Measurements from ENCODE around the gene PTDSS2.
"Not testable (repeated sequence)": the region's sequence is repeated elsewhere in the genome, so short reads cannot be mapped to it uniquely, and the experiment has no call there.

The PTDSS2 gene

GRCh38 chr11:433111-433510 is 17.0 kb upstream of the PTDSS2 start:
- no peak for TF ChIP-seq CTCF (conservative IDR thresholded peaks at IDR 0.05; ENCODE audit: low read length)
- no peak for TF ChIP-seq EZH2phosphoT487 (IDR thresholded peaks at IDR 0.05; ENCODE audit: borderline replicate concordance)
- H2AFZ ChIP-seq (ENCODE audit: low read length): no peak overlapping the region

GRCh38 chr11:433641-434040 is 16.4 kb upstream of the PTDSS2 start:
- Histone ChIP-seq H3K79me2 (ENCODE audit: insufficient read depth, low read length) (no peaks in the 10 kb centered on the region), H3K4me2 (ENCODE audit: low read depth, low read length, poor library complexity, severe bottlenecking) (no peak overlapping the region), H3F3A (ENCODE audit: low read depth) (no peaks in the 10 kb centered on the region), H2AFZ (ENCODE audit: low read length) (no peak overlapping the region), H3K4me3 (ENCODE audit: low read length, poor library complexity, severe bottlenecking) (no peak overlapping the region), H3K9me3 (ENCODE audit: insufficient read depth, low read depth, low read length) (no peaks in the 10 kb centered on the region), H4K20me1 (ENCODE audit: insufficient read depth, low read length, poor library complexity, severe bottlenecking) (no peaks in the 10 kb centered on the region), H3K9me2 (replicated peaks; ENCODE audit: low read depth, low read length) (no peaks in the 10 kb centered on the region), H3K9ac (ENCODE audit: low read depth, low read length, poor library complexity, severe bottlenecking) (no peak overlapping the region), H3K4me1 (ENCODE audit: insufficient read depth, low read length, poor library complexity, severe bottlenecking) (no peaks in the 10 kb centered on the region), H3K27me3 (ENCODE audit: insufficient read depth, low read length, poor library complexity, severe bottlenecking) (no peaks in the 10 kb centered on the region), H3K36me3 (ENCODE audit: insufficient read depth, low read length) (no peaks in the 10 kb centered on the region)
- TF ChIP-seq EZH2phosphoT487 (IDR thresholded peaks at IDR 0.05; ENCODE audit: borderline replicate concordance): no peak
- TF ChIP-seq CTCF (conservative IDR thresholded peaks at IDR 0.05; ENCODE audit: low read length): no peak

More at GRCh38 chr11:433111-433510, 17.0 kb upstream of the PTDSS2 start:
- Histone ChIP-seq H3K79me2 (ENCODE audit: insufficient read depth, low read length) (no peaks in the 10 kb centered on the region), H3F3A (ENCODE audit: low read depth) (no peaks in the 10 kb centered on the region), H3K9me3 (ENCODE audit: insufficient read depth, low read depth, low read length) (no peaks in the 10 kb centered on the region), H3K36me3 (ENCODE audit: insufficient read depth, low read length) (no peaks in the 10 kb centered on the region), H3K27me3 (ENCODE audit: insufficient read depth, low read length, poor library complexity, severe bottlenecking) (no peaks in the 10 kb centered on the region), H3K4me3 (ENCODE audit: low read length, poor library complexity, severe bottlenecking) (no peak overlapping the region), H3K4me1 (ENCODE audit: insufficient read depth, low read length, poor library complexity, severe bottlenecking) (no peaks in the 10 kb centered on the region), H4K20me1 (ENCODE audit: insufficient read depth, low read length, poor library complexity, severe bottlenecking) (no peaks in the 10 kb centered on the region), H3K9me2 (replicated peaks; ENCODE audit: low read depth, low read length) (no peaks in the 10 kb centered on the region), H3K4me2 (ENCODE audit: low read depth, low read length, poor library complexity, severe bottlenecking) (no peak overlapping the region), H3K9ac (ENCODE audit: low read depth, low read length, poor library complexity, severe bottlenecking) (no peak overlapping the region)

- H3K4me2 ChIP-seq (ENCODE audit: low read depth, low read length, poor library complexity, severe bottlenecking): no peak overlapping the region
- TF ChIP-seq CTCF (conservative IDR thresholded peaks at IDR 0.05; ENCODE audit: low read length): no peak
- TF ChIP-seq EZH2phosphoT487 (IDR thresholded peaks at IDR 0.05; ENCODE audit: borderline replicate concordance): no peak
- H4K20me1 ChIP-seq (ENCODE audit: insufficient read depth, low read length, poor library complexity, severe bottlenecking): no peaks in the 10 kb centered on the region
- H3K9ac ChIP-seq (ENCODE audit: low read depth, low read length, poor library complexity, severe bottlenecking): no peak overlapping the region
- no peaks in the 10 kb centered on the region for H3K27me3 ChIP-seq (ENCODE audit: insufficient read depth, low read length, poor library complexity, severe bottlenecking)
- H3K4me3 ChIP-seq (ENCODE audit: low read length, poor library complexity, severe bottlenecking): no peak overlapping the region
- H3K36me3 ChIP-seq (ENCODE audit: insufficient read depth, low read length): no peaks in the 10 kb centered on the region
- H3K4me1 ChIP-seq (ENCODE audit: insufficient read depth, low read length, poor library complexity, severe bottlenecking): no peaks in the 10 kb centered on the region
- no peak overlapping the region for H2AFZ ChIP-seq (ENCODE audit: low read length)
- no peaks in the 10 kb centered on the region for H3K9me3 ChIP-seq (ENCODE audit: insufficient read depth, low read depth, low read length)
- H3K79me2 ChIP-seq (ENCODE audit: insufficient read depth, low read length): no peaks in the 10 kb centered on the region
- no peaks in the 10 kb centered on the region for H3F3A ChIP-seq (ENCODE audit: low read depth)
- no peaks in the 10 kb centered on the region for H3K9me2 ChIP-seq (replicated peaks; ENCODE audit: low read depth, low read length)
Measured at GRCh38 chr11:434496-434895, 15.6 kb upstream of the PTDSS2 start.

GRCh38 chr11:434999-435740 is 14.9 kb upstream of the PTDSS2 start:
- H3K9ac ChIP-seq (ENCODE audit: low read depth, low read length, poor library complexity, severe bottlenecking); H3K4me2 ChIP-seq (ENCODE audit: low read depth, low read length, poor library complexity, severe bottlenecking); H3K9me2 ChIP-seq (replicated peaks; ENCODE audit: low read depth, low read length); H3K27me3 ChIP-seq (ENCODE audit: insufficient read depth, low read length, poor library complexity, severe bottlenecking); H3K4me1 ChIP-seq (ENCODE audit: insufficient read depth, low read length, poor library complexity, severe bottlenecking); H3F3A ChIP-seq (ENCODE audit: low read depth); H3K36me3 ChIP-seq (ENCODE audit: insufficient read depth, low read length); H3K9me3 ChIP-seq (ENCODE audit: insufficient read depth, low read depth, low read length); H4K20me1 ChIP-seq (ENCODE audit: insufficient read depth, low read length, poor library complexity, severe bottlenecking); H2AFZ ChIP-seq (ENCODE audit: low read length); H3K79me2 ChIP-seq (ENCODE audit: insufficient read depth, low read length); H3K4me3 ChIP-seq (ENCODE audit: low read length, poor library complexity, severe bottlenecking): not testable (repeated sequence)
